ENCODE results near the gene RASGEF1C. TPM values are rescaled to one million over a fixed set of nuclear protein-coding genes. Genes with fewer than 3 reads are reported as not detected.

RASGEF1C gene
- total and polyA plus RNA-seq, 10 donors = 0.06 to 1.1 (median 0.21) TPM; not detected in 6

GRCh38 chr5:180067986-180068385 lies 141.0 kb downstream of the RASGEF1C start:
- Histone ChIP-seq H3K9me3 (peaks cover 0 to 4% (median 0%) of the 10 kb centered on the region in 8 donors), H3K4me3 (no peak overlapping the region), H3K27ac (no peak overlapping the region), H3K27me3 (replicated peaks in 1 of 7) (no peaks in the 10 kb centered on the region), H3K36me3 (no peaks in the 10 kb centered on the region), H3K4me1 (peaks cover 10 to 55% (median 27%) of the 10 kb centered on the region in 6 donors)
- no peak for DNase-seq
- TF ChIP-seq POLR2A (IDR thresholded peaks at IDR 0.05) (no peak), CTCF (IDR thresholded peaks at IDR 0.05 in 8 of 11, conservative IDR thresholded peaks at IDR 0.05 in 3 of 11) (no peak), POLR2AphosphoS5 (IDR thresholded peaks at IDR 0.05) (no peak)
- intact Hi-C loops (cut with DNase I; ENCODE audit: low total_unique reads) = no loop called here
- WGBS, 5 donors = 79 to 88% (median 81%) methylated on average over 4 of the region's 4 CpGs

GRCh38 chr5:180060192-180060591 lies 148.8 kb downstream of the RASGEF1C start:
- H3K4me1 ChIP-seq = no peaks in the 10 kb centered on the region
- no peak overlapping the region for H3K4me3 ChIP-seq
- H3K27me3 ChIP-seq (replicated peaks in 1 of 7) = no peaks in the 10 kb centered on the region
- H3K36me3 ChIP-seq = no peaks in the 10 kb centered on the region
- H3K27ac ChIP-seq = no peak overlapping the region
- WGBS, 5 donors = 91 to 98% (median 93%) methylated on average over 7 of the region's 7 CpGs
- DNase-seq = no peak
- TF ChIP-seq POLR2AphosphoS5 (IDR thresholded peaks at IDR 0.05) = no peak
- no peak for TF ChIP-seq CTCF (IDR thresholded peaks at IDR 0.05 in 8 of 11, conservative IDR thresholded peaks at IDR 0.05 in 3 of 11)
- TF ChIP-seq POLR2A (IDR thresholded peaks at IDR 0.05) = no peak
- H3K9me3 ChIP-seq = no peaks in the 10 kb centered on the region
- intact Hi-C loops (cut with DNase I; ENCODE audit: low total_unique reads) = no loop called here

- no peak for TF ChIP-seq POLR2A (IDR thresholded peaks at IDR 0.05)
- no peak for DNase-seq
- Histone ChIP-seq H3K4me1 (no peaks in the 10 kb centered on the region), H3K4me3 (no peak overlapping the region), H3K36me3 (no peaks in the 10 kb centered on the region), H3K27ac (no peak overlapping the region), H3K27me3 (replicated peaks in 1 of 7) (no peaks in the 10 kb centered on the region), H3K9me3 (no peaks in the 10 kb centered on the region)
- WGBS, 5 donors = 77 to 91% (median 81%) methylated on average over 6 of the region's 6 CpGs
- intact Hi-C loops (cut with DNase I; ENCODE audit: low total_unique reads) = no loop called here
Observed at GRCh38 chr5:180059326-180059725, 149.7 kb downstream of the RASGEF1C start.

GRCh38 chr5:180056153-180056552 lies 152.9 kb downstream of the RASGEF1C start:
- Histone ChIP-seq H3K9me3 (no peaks in the 10 kb centered on the region), H3K36me3 (no peaks in the 10 kb centered on the region), H3K4me1 (peaks cover 0 to 5% (median 0%) of the 10 kb centered on the region in 6 donors), H3K4me3 (no peak overlapping the region), H3K27me3 (replicated peaks in 1 of 7) (no peaks in the 10 kb centered on the region), H3K27ac (no peak overlapping the region)
- WGBS, 5 donors = 93 to 100% (median 96%) methylated on average over 1 of the region's 1 CpG
- TF ChIP-seq POLR2A (IDR thresholded peaks at IDR 0.05) = no peak
- TF ChIP-seq POLR2AphosphoS5 (IDR thresholded peaks at IDR 0.05) = no peak
- intact Hi-C loops (cut with DNase I; ENCODE audit: low total_unique reads) = no loop called here
- DNase-seq = no peak

GRCh38 chr5:180054226-180054625 lies 154.8 kb downstream of the RASGEF1C start:
- no peak for TF ChIP-seq POLR2A (IDR thresholded peaks at IDR 0.05)
- no peak for TF ChIP-seq POLR2AphosphoS5 (IDR thresholded peaks at IDR 0.05)
- TF ChIP-seq CTCF (IDR thresholded peaks at IDR 0.05 in 8 of 11, conservative IDR thresholded peaks at IDR 0.05 in 3 of 11) = no peak
- DNase-seq = no peak

More at GRCh38 chr5:180054226-180054625, 154.8 kb downstream of the RASGEF1C start:
- no peaks in the 10 kb centered on the region for H3K27me3 ChIP-seq (replicated peaks in 1 of 7)
- H3K9me3 ChIP-seq = no peaks in the 10 kb centered on the region
- WGBS, 5 donors = 71 to 83% (median 81%) methylated on average over 6 of the region's 6 CpGs
- no peak overlapping the region for H3K4me3 ChIP-seq
- H3K4me1 ChIP-seq = peaks cover 0 to 23% (median 0%) of the 10 kb centered on the region in 6 donors
- intact Hi-C loops (cut with DNase I; ENCODE audit: low total_unique reads) = no loop called here
- H3K36me3 ChIP-seq = no peaks in the 10 kb centered on the region
- H3K27ac ChIP-seq = no peak overlapping the region
